AG10803 (cell line): ENCODE results near the gene SHOC2.

Experiments
- DNase-seq: peaks from one replicate; pipeline ENCODE4 v3.0.0; 2010; ENCODE audit warnings: low read depth
- H3K4me3 ChIP-seq: 2 replicates; pipeline ENCODE4 v1.5.1; 2011; ENCODE audit warnings: mild to moderate bottlenecking, low read length, control low read depth
- TF ChIP-seq, protein P1 (sequence below): conservative IDR thresholded peaks from 2 replicates; pipeline ENCODE4 v1.5.1; 2011; ENCODE audit warnings: mild to moderate bottlenecking, low read length, control low read depth, inconsistent platforms

SHOC2 gene

DNA sequence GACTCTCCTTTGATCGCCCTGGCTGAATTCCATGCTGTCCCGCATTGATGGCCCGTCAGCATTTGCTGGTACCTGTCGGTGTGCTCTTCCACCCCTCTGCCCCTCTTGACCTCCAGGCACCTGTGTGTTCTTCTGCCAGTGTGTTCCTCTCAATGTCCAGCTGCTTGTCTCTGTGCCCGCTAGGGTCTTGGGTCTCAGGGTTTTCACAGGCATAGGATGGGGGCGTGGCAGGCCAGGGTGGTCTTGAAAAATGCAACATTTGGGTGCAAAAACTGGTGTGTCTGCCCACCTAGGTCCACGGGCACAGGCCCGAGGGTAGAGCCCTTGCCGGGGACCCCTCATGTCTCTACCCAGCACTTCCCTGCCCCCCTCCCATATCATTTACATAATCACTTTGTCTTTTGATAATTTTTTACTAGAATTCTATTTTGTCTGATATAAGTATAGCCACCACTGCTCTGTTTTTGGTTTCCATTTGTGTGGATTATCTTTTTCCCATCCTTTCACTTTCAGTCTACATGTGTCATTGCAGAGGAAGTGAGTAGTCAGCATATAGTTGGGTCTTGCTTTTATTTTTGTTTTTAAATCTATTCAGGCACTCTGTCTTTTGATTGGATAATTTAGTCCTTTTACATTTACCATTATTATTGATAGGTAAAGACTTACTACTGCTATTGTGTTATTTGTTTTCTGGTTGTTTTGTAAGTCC lies 110.8 kb downstream of the SHOC2 start:
- DNase-seq: no peak
- TF ChIP-seq, protein P1, sequence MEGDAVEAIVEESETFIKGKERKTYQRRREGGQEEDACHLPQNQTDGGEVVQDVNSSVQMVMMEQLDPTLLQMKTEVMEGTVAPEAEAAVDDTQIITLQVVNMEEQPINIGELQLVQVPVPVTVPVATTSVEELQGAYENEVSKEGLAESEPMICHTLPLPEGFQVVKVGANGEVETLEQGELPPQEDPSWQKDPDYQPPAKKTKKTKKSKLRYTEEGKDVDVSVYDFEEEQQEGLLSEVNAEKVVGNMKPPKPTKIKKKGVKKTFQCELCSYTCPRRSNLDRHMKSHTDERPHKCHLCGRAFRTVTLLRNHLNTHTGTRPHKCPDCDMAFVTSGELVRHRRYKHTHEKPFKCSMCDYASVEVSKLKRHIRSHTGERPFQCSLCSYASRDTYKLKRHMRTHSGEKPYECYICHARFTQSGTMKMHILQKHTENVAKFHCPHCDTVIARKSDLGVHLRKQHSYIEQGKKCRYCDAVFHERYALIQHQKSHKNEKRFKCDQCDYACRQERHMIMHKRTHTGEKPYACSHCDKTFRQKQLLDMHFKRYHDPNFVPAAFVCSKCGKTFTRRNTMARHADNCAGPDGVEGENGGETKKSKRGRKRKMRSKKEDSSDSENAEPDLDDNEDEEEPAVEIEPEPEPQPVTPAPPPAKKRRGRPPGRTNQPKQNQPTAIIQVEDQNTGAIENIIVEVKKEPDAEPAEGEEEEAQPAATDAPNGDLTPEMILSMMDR: no peak
- no peak overlapping the region for H3K4me3 ChIP-seq

DNA sequence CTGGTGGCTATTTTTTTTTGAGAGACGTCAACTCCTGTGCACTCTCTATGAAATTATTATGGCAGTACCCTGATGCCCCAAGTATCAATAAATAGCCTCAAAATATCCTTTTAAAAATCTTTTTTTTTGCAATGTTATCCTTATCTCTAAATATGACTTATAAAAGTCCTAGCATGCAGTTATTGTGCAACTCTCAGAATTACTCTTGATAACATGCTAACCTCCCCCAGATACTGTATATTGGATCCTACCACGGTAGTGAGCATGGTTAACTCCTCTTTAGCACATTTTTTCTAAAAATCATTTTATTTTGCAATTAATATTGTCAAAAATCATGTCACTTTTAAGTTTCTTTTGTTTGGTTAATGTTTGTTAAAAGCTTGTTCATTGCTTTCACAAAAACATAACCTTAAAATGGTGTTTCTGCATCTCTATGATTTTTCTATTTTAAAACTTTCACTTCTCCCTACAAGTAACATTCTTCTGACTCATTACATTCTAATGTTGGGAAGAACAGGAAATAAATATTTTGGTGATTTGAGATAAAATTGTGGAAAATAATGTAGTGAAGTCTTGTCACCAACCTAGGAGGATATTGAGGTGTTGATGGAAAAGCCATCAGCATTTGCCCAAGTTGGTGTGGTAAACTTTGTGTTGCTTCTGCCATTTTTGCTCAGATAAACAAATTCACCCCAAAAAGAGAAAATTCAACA lies 115.3 kb downstream of the SHOC2 start:
- peak; percentile 46 for DNase-seq
- TF ChIP-seq, protein P1: no peak
- no peak overlapping the region for H3K4me3 ChIP-seq

DNA sequence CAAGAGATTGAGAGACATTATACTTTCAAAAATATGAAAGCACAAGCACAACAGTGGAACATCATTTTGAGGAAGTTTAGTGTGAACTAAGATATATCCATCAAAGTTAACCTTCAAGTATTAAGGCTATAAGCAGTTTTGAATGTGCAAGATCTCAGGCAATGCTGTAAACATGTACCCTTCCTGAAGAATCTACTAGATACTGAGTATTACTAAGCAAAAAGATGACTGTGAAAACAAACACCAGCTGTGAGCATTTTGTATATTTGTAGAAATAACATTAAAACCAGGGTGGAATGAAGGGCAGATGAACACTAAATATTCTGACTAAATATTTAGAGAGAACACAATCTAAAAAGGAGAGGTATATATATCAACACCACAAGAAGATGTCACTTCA lies 116.1 kb downstream of the SHOC2 start:
- TF ChIP-seq, protein P1: no peak
- peak; percentile 12 for DNase-seq
- no peak overlapping the region for H3K4me3 ChIP-seq

DNA sequence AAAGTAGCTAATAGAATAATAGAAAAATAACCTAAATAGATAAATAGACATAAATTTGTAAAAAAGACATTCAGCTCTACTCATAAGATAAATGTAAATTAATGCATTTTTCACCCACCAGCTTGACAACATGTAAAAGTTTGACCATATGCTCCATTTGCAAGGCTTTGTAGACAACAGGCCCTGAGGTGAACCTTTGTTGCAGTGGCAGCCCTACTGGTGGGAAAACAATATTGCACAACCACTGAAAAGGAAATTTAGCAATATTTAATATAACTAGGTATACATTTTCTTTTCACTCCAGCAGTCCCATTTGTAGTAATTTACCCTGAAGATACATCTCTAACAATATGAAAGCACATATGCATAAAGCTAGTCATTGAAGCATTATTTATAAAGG lies 118.5 kb downstream of the SHOC2 start:
- H3K4me3 ChIP-seq: no peak overlapping the region
- TF ChIP-seq, protein P1: peak; percentile 28; the same call in 1 of the 2 replicates
- DNase-seq: no peak

DNA sequence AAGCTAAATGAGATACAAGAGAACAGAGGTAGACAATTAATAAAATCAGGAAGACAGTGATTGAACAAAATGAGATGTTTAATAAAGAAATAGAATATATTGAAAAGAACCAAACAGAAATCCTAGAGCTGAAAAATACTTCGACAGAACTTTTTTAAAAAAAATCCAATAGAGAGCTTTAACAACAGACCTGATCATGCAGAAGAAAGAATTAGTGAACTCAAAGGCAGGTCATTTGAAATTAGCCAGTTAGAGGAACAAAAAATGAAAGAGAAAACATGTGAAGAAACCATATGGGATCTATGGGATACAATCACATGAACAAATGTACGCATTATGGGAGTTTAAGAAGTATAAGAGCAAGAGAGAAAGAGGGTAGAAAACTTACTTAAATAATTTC lies 120.1 kb downstream of the SHOC2 start:
- no peak overlapping the region for H3K4me3 ChIP-seq
- TF ChIP-seq, protein P1: no peak
- DNase-seq: no peak

DNA sequence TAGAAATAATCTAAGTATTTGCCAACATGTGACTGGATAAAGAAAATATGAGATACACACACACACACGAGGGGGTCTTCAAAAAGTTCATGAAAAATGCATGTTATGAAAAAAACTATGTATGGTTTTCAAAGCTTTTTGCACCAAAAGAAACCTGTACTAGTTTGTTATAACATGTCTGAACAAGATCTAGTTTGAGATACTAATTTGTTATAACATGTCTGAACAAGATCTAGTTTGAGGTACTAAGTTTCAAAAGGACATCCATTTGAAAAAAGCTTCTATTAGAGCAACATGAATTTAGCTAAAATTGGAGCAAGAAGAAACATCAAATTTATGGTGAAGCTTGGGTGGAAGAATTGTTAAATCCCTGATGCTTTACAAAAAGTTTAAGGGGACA lies 137.6 kb downstream of the SHOC2 start:
- TF ChIP-seq, protein P1: no peak
- no peak overlapping the region for H3K4me3 ChIP-seq
- no peak for DNase-seq
